DOHH2 (cell line): ENCODE results near the gene CASZ1.

Experiments used
- H3F3A ChIP-seq: fragments of 200-600 bp; sonication (generic), shearing (Covaris generic); 2 replicates; pipeline ENCODE4 v1.6.0; 2016; ENCODE audit warnings: antibody characterized with exemption, mild to moderate bottlenecking; ENCODE audit not compliant: control insufficient read depth, insufficient read depth
- H3K27ac ChIP-seq: fragments of 200-600 bp; sonication (generic); 2 replicates; pipeline ENCODE4 v1.5.1; 2014; ENCODE audit warnings: low read depth, mild to moderate bottlenecking, low read length, moderate library complexity
- H3K27me3 ChIP-seq: fragments of 200-600 bp; sonication (generic); 2 replicates; pipeline ENCODE4 v1.6.1; 2014; ENCODE audit warnings: mild to moderate bottlenecking, low read length, mixed read lengths; ENCODE audit not compliant: control insufficient read depth
- H3K36me3 ChIP-seq: fragments of 200-600 bp; sonication (generic); 2 replicates; pipeline ENCODE4 v1.6.1; 2014; ENCODE audit warnings: mild to moderate bottlenecking, low read length, moderate library complexity, mixed read lengths; ENCODE audit not compliant: control insufficient read depth
- H3K4me1 ChIP-seq: fragments of 200-600 bp; sonication (generic); 2 replicates; pipeline ENCODE4 v1.6.1; 2014; ENCODE audit warnings: mild to moderate bottlenecking, low read length, mixed read lengths; ENCODE audit not compliant: control insufficient read depth
- H3K4me2 ChIP-seq: fragments of 200-600 bp; sonication (generic); 2 replicates; pipeline ENCODE4 v1.6.0; 2014; ENCODE audit warnings: mild to moderate bottlenecking, low read length, moderate library complexity
- H3K4me3 ChIP-seq: fragments of 200-600 bp; sonication (generic); 2 replicates; pipeline ENCODE4 v1.5.1; 2014; ENCODE audit warnings: mild to moderate bottlenecking, low read length, mixed read lengths
- H3K79me2 ChIP-seq: fragments of 200-600 bp; sonication (generic); 2 replicates; pipeline ENCODE4 v1.6.1; 2014; ENCODE audit warnings: mild to moderate bottlenecking, low read length, mixed read lengths; ENCODE audit not compliant: control insufficient read depth
- H3K9me2 ChIP-seq: fragments of 200-600 bp; sonication (generic); replicated peaks from 2 replicates; pipeline ENCODE4 v1.6.1; 2014; ENCODE audit warnings: mild to moderate bottlenecking, low read length, mixed read lengths; ENCODE audit not compliant: control insufficient read depth
- H3K9me3 ChIP-seq: fragments of 200-600 bp; sonication (generic); 2 replicates; pipeline ENCODE4 v1.6.1; 2014; ENCODE audit warnings: antibody characterized with exemption, low read length, mixed read lengths; ENCODE audit not compliant: control insufficient read depth, insufficient read depth
- H4K20me1 ChIP-seq: fragments of 200-600 bp; sonication (generic); 2 replicates; pipeline ENCODE4 v1.6.0; 2014; ENCODE audit warnings: low read depth, mild to moderate bottlenecking, antibody characterized with exemption, low read length, moderate library complexity; ENCODE audit not compliant: control insufficient read depth, insufficient read depth
- EZH2phosphoT487 ChIP-seq: fragments of 200-600 bp; sonication (generic); IDR thresholded peaks from 2 replicates; pipeline ENCODE4 v1.6.1; 2017; ENCODE audit warnings: borderline replicate concordance, mild to moderate bottlenecking, antibody characterized with exemption, low read length, moderate library complexity, mixed read lengths
- TF ChIP-seq, protein P1 (sequence below): fragments of 200-600 bp; sonication (generic); IDR thresholded peaks from one replicate; pipeline ENCODE4 v1.5.1; 2014; ENCODE audit warnings: antibody characterized with exemption, mild to moderate bottlenecking, low read depth, low read length; ENCODE audit not compliant: poor library complexity, severe bottlenecking

CASZ1 gene

DNA sequence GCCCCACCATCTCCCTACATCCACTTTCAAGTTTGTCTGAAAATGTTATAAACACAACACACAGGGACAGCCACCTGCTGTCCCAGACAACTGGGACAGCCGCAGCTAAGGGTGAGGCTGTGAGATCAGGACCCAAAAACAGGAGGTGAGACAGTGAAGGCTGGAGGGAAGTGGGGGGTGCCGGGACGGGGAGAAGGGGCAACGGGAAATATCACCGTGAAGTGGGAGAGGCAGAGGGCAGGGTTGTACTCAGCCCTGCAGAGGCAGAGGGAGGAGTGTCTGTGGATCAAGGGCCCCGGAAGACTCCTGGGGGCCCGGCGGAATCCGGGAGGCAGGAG is 114.4 kb downstream of the CASZ1 start:
- Histone ChIP-seq H4K20me1 (no peaks in the 10 kb centered on the region), H3K79me2 (no peaks in the 10 kb centered on the region), H3K4me3 (no peak overlapping the region), H3F3A (no peaks in the 10 kb centered on the region), H3K9me2 (no peaks in the 10 kb centered on the region), H3K36me3 (no peaks in the 10 kb centered on the region), H3K27ac (no peak overlapping the region), H3K27me3 (no peaks in the 10 kb centered on the region), H3K9me3 (no peaks in the 10 kb centered on the region), H3K4me1 (no peaks in the 10 kb centered on the region), H3K4me2 (no peak overlapping the region)
- TF ChIP-seq, protein P1, sequence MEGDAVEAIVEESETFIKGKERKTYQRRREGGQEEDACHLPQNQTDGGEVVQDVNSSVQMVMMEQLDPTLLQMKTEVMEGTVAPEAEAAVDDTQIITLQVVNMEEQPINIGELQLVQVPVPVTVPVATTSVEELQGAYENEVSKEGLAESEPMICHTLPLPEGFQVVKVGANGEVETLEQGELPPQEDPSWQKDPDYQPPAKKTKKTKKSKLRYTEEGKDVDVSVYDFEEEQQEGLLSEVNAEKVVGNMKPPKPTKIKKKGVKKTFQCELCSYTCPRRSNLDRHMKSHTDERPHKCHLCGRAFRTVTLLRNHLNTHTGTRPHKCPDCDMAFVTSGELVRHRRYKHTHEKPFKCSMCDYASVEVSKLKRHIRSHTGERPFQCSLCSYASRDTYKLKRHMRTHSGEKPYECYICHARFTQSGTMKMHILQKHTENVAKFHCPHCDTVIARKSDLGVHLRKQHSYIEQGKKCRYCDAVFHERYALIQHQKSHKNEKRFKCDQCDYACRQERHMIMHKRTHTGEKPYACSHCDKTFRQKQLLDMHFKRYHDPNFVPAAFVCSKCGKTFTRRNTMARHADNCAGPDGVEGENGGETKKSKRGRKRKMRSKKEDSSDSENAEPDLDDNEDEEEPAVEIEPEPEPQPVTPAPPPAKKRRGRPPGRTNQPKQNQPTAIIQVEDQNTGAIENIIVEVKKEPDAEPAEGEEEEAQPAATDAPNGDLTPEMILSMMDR = no peak
- no peak for TF ChIP-seq EZH2phosphoT487

DNA sequence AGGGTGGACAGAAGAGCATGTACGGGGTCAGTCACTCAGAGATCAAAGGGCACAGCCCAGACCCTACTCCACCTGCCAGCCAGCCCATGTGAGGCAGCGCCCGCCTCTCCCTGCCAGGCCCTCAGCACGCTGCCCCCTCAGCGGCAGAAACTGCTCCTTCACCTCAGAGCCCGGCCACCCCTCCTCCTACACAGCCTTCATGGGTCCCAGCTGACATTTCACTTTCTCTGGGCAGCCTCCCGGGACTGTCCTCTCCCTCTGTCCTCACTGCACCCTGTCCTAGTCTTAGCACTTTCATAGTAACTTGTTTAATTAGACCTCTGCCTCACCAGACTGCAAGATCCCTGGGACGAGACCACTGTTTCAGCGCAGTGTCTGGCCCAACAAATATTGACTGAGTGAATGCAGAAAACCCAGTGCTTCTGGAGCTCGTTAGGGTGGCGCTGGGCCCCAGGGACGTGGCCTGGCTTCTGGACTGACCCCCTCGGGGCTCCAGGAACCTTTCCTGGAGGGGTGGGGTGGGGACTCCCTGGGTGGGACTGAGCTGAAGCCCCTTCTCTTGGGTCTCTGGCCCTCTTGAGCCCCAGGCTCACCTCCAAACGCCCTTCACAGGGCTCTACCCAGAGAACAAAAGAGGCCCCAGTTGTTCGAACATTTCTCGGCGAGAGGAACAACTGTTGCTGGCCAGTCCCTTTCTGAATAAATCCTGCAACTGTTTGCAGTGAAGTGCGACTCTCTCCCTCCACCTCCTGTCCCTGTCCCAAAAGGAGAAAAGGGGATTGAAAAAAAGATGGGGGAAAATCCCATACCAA is 114.9 kb downstream of the CASZ1 start:
- H3K4me1 ChIP-seq = no peaks in the 10 kb centered on the region
- no peaks in the 10 kb centered on the region for H4K20me1 ChIP-seq
- H3K36me3 ChIP-seq = no peaks in the 10 kb centered on the region
- H3K27me3 ChIP-seq = no peaks in the 10 kb centered on the region
- no peak overlapping the region for H3K4me2 ChIP-seq
- TF ChIP-seq EZH2phosphoT487 = no peak
- TF ChIP-seq, protein P1 = no peak
- H3K79me2 ChIP-seq = no peaks in the 10 kb centered on the region
- no peaks in the 10 kb centered on the region for H3F3A ChIP-seq
- no peak overlapping the region for H3K4me3 ChIP-seq
- H3K9me3 ChIP-seq = no peaks in the 10 kb centered on the region
- H3K9me2 ChIP-seq = no peaks in the 10 kb centered on the region
- H3K27ac ChIP-seq = no peak overlapping the region

DNA sequence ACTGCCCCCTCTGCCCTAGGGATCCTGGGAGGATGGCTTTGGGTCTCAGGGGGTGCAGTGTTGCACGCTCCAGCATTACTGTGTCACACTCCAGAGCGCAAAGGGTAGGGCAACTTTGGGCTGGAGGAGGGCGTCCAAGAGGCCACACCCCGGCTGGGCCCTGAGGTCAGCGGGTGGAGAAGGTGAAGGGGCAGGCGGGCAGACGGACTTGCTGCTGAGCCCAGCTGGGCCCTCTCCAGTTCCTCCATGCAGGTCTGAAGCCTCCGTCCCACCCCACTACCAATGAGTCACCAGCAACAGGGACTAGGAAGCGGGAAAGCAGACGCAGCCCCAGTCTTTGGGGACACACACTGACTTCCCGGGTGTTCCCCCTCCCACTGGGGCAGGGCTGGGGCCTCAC is 116.0 kb downstream of the CASZ1 start:
- H3K79me2 ChIP-seq = no peaks in the 10 kb centered on the region
- no peaks in the 10 kb centered on the region for H3K27me3 ChIP-seq
- no peaks in the 10 kb centered on the region for H4K20me1 ChIP-seq
- H3K4me1 ChIP-seq = no peaks in the 10 kb centered on the region
- H3K4me2 ChIP-seq = no peak overlapping the region
- H3K9me2 ChIP-seq = no peaks in the 10 kb centered on the region
- H3K4me3 ChIP-seq = no peak overlapping the region
- TF ChIP-seq, protein P1 = no peak
- no peak for TF ChIP-seq EZH2phosphoT487
- H3K36me3 ChIP-seq = no peaks in the 10 kb centered on the region
- no peaks in the 10 kb centered on the region for H3F3A ChIP-seq
- no peak overlapping the region for H3K27ac ChIP-seq
- no peaks in the 10 kb centered on the region for H3K9me3 ChIP-seq
